Stimulated activated CD8-positive, alpha-beta memory T cell treated with anti-CD3 and anti-CD28 coated beads, Interleukin-4, amount 100 ng/mL, for 1 hour (primary cell): ENCODE results near the gene NADK2.
"Not testable (repeated sequence)": the region's sequence is repeated elsewhere in the genome, so short reads cannot be mapped to it uniquely, and the experiment has no call there.

ENCODE experiments used
- DNase-seq, 2 donors: peaks; one replicate each; pipeline ENCODE4 v3.0.0-alpha.2; 2020; ENCODE audit warnings: low read depth in 2 of 2, low spot score in 1 of 2

NADK2 gene

GRCh38 chr5:36241631-36242533 is at the start of gene NADK2:
NADK2 (minus strand) TSS chr5:36241925; CDS start chr5:36241798, 127 bp downstream.
- DNase-seq, result peak; percentile 61 to 80

- no peak for DNase-seq
Observed at GRCh38 chr5:36285837-36286615, 44.3 kb upstream of the NADK2 start.

- DNase-seq, result not testable (repeated sequence)
Observed at GRCh38 chr5:36283775-36284174, 42.0 kb upstream of the NADK2 start.

DNA sequence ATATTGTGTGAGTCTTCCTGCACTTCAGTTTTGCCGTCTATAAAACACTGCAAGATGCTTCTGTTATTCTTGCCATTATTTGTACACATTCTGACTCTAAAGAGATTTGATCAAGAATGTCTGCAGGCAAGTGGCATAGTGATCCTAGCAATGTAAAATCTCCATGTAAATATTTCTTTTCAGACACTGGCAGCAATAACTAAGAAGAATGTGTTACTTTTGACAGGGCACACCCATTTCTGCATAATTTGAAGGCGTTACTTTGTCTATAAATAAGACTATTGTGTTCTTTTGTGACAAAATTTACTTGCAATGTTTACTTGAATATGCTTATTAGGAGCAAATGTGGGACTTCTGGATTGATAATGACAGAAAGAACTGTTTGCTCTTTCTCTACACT is 39.9 kb upstream of the NADK2 start:
- DNase-seq, result no peak

DNA sequence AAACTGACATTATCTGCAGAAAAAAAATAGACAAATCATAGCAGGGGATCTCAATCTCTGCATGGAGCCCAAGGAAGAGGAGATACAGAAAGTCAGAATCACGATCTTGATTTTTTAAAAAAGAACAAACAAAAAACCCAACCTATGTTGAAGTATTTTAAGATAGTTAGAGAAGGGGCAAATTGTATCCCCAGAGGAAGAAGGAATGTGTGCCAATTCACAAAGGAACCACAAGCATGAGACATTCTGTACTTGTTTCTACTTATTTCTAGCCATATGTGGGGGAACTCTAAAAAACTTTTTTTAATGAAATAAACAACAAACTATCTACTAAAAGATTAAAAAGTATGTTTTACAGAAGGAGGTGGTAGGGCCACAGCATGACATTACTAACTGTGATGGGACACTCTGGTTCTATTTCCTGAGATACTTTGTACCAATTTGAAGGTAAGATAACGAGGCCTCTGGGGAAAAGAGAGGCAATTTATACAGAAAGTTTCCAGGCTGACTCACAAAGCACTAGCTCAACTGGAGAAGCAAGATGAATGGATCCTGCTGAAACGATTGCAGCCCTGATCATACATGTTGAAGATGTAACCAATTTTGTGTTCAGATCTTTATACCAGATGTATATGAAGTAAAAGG is 37.5 kb upstream of the NADK2 start:
- DNase-seq, result no peak

- DNase-seq, result no peak
Observed at GRCh38 chr5:36277521-36278176, 35.9 kb upstream of the NADK2 start.

GRCh38 chr5:36276864-36277263 is 35.1 kb upstream of the NADK2 start:
- DNase-seq, result no peak

DNA sequence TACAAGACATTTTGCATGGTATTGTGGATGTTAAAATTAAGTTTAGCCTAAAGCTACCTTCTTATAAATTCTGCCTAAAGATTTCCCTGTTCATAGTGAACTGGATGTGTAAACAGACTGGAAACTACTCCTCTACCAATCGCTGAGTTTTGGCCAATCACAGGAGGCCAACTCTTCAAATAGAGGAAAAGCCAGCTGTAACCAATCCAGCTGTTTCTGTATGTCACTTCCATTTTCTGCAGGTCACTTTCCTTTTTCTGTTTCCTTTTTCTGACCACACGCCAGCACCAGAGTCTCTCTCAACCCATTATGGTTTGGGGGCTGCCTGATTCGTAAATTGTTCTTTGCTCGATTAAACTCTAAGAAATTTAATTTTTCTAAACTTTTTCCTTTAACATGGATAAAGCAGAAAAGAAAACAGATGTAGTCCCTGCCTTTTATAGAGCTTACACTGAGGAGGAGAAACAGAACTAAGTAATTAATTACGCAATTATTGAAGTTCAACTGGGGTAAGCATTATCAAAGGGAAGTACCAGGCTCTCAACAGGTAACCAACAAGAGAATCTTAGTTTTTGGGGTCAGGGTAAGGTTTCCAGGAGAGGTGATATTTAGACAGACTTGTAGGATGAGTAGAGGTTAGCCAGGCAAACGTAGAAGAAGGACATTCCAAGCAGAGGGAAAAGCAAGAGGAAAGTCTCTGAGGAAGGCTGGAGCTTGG is 32.2 kb upstream of the NADK2 start:
- no peak for DNase-seq

DNA sequence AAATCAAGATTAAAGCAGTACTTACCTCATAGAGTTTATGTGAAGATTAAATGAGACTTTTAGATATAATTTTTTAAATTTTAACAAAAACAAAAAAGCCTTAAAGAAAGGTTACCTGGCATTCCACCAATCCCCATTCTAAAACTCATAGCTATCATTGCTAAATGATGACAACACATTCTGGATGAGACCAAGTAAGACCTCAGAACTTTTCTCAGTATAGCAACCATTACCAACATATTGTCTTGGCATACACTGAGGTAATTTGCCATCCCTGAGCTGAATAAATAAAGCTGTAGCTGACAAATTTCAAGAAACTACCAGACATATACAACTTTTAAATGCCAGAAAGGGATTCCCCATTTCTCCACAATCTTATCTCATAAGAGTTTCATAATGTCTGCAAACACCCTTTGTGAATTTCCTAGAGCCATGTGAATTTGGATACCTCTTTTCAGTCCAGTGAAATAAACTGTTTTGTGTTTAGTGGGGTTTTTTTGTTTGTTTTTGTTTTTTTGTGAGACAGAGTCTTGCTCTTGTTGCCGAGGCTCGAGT is 30.5 kb upstream of the NADK2 start:
- no peak for DNase-seq

- no peak for DNase-seq
Observed at GRCh38 chr5:36270876-36271575, 29.3 kb upstream of the NADK2 start.

GRCh38 chr5:36270175-36270574 is 28.4 kb upstream of the NADK2 start:
- DNase-seq, result no peak

GRCh38 chr5:36269478-36269877 is 27.8 kb upstream of the NADK2 start:
- no peak for DNase-seq

- no peak for DNase-seq
Observed at GRCh38 chr5:36267905-36268304, 26.2 kb upstream of the NADK2 start.

DNA sequence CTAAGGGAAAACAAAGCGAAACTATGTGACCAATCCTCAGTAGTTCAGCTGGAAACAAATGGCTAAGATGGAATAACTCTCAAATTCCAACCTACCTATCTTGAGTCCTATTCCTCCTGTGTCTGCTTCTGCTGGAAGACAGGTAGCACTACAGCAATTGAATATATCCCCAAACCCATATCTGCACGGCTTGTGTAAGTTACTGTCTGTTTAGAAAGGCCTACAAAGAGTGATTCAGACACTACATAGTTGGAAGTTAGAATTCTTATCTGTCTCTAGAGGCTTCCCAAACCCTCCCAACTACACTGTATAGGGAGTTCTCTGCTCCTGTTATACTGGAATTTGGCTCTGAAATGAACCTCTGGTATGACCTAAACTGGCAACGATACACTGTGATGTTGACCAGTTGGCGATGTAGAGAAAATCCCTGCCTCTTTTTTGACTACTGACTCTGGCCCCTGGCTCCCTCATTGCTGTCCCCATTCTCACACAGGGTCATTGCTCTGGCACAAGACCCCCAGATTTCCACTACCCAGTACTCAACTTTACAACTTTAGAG is 22.6 kb upstream of the NADK2 start:
- DNase-seq, result no peak

DNA sequence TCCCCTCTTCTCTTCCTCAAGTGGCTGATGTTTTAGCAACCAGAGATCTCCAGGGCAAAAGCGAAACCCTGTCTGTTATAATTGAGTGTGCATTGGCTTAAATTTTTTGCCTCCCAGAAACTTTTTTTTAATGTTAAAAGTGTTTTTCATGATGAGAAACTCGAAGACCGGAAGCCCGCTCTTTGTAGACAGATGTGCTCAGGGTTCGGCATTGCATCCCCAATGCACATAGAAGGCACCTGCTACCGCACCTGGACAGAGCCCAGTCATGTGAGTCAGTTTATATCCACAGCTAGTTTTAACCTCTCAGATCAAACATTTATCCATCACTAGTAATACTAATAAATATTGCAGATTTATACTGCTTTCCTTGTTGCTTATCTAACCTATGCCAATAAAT is 19.5 kb upstream of the NADK2 start:
- DNase-seq, result no peak

GRCh38 chr5:36253575-36253974 is 11.8 kb upstream of the NADK2 start:
- DNase-seq, result no peak

- DNase-seq, result no peak
Observed at GRCh38 chr5:36252722-36253365, 11.1 kb upstream of the NADK2 start.

DNA sequence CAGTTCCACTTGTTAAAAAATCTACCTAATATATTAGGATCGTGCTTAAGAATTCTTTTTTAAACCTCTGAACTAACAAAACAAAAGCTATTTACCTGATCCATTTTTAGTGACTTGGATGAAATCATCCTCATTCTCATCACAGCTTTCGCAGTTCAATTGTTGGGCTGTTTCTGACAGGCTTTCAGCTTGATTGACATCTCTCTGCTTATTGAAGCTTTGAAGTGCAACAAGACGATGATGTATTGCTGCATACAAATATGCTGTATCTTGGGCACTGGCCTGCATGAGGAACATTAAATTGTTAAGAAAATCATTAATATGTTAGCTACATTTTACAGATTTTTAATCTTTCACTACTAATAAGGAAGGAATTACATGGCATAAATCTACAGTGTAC is 9.5 kb upstream of the NADK2 start:
- no peak for DNase-seq

DNA sequence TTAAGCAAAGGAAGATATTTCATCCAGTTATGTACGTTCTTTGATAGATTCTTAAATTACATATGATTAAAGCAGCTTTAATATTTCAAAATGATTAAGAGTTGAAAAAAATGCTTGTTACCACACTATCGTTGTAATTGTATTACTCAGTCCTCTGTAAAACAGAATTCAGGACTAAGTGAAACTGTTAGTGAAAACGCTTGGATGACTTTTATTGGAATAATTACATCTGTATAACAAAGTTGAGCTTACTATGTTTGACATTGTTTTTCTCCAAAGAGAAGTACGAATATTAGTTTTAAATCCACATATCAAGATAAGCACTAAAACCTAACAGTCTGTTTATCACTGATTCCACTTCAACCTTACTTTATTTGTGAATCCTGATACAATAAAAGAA is 8.7 kb upstream of the NADK2 start:
- DNase-seq, result no peak
